NCI-H460 (cell line): ENCODE measurements around the gene TTLL10. TPM values are rescaled to one million over a fixed set of nuclear protein-coding genes. Genes with fewer than 3 reads are reported as not detected.

ENCODE experiments used
- DNase-seq: peaks from one replicate; pipeline ENCODE4 v3.0.0-alpha.2; 2016; ENCODE audit warnings: low read depth; ENCODE audit errors: extremely low read depth
- polyA plus RNA-seq: library from polyadenylated mRNA; depleted of rRNA; stranded (reverse); fragments of >200 nt; gene quantifications from 2 replicates; pipeline ENCODE4 v1.2.3, GENCODE V29; 2014; cell fraction: nucleus; rRNA removed
- total RNA-seq: library from RNA; depleted of rRNA; stranded (reverse); fragments of >200 nt; shearing (Covaris generic); gene quantifications from 2 replicates; pipeline ENCODE4 v1.2.3, GENCODE V29; 2014; rRNA removed

TTLL10 gene, protein sequence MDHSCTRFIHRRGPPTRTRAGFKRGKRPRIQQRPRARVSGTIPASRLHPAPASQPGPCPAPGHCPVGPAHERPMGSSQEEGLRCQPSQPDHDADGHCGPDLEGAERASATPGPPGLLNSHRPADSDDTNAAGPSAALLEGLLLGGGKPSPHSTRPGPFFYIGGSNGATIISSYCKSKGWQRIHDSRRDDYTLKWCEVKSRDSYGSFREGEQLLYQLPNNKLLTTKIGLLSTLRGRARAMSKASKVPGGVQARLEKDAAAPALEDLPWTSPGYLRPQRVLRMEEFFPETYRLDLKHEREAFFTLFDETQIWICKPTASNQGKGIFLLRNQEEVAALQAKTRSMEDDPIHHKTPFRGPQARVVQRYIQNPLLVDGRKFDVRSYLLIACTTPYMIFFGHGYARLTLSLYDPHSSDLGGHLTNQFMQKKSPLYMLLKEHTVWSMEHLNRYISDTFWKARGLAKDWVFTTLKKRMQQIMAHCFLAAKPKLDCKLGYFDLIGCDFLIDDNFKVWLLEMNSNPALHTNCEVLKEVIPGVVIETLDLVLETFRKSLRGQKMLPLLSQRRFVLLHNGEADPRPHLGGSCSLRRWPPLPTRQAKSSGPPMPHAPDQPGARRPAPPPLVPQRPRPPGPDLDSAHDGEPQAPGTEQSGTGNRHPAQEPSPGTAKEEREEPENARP
- total RNA-seq, result not detected in 2 replicates
- polyA plus RNA-seq, result not detected in 2 replicates

DNA sequence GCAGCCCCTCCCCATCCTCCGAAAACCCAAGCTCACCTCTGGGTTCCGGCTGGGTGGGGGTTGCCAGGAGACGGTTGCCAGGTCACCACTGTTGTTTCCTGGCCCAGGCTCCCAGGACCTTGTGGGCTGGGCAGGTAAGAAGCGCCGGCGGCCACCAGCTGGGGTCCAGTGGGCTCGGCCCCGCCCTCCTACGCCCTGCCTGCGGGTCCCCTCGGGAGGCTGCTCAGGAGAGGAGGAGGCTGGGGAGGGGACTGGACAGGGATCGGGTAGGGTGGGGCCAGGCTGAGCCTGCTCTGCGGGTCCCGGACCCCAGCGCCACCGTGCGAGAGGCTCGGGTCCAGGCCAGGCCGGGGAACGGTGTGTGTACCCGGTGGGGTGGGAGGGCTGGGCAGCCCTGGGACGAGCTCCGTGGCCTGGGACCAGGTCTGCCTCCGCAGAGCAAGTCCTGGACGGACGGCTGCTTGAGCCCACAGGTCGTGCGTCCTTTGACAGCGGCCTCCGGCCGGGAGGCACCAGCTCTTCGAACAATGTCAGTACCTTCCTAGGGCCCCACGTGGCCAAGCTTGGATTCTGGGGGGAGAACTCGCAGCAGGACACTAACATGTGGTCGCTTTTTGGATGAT is at the start of gene TTLL10:
Gene TTLL10 (plus strand): TSS at position 88 of the 623 bp plus-strand sequence. CDS start 5,336 bp downstream, outside the sequence.
- no peak for DNase-seq

DNA sequence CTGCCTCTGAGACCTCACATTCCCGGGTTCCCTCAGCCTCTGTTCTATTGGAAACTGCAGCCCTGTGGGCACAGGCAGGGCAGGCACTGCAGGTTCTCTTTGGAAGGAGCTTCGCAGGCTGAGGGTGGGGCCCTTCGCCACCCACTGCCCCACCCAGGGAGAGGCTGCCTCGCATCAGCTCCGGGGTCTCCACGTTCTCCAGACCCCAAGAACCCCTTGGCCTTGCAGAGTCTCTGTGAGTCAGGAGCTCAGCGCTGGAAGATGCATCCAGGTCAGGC is 49.2 kb upstream of the TTLL10 start:
- DNase-seq, result no peak

DNA sequence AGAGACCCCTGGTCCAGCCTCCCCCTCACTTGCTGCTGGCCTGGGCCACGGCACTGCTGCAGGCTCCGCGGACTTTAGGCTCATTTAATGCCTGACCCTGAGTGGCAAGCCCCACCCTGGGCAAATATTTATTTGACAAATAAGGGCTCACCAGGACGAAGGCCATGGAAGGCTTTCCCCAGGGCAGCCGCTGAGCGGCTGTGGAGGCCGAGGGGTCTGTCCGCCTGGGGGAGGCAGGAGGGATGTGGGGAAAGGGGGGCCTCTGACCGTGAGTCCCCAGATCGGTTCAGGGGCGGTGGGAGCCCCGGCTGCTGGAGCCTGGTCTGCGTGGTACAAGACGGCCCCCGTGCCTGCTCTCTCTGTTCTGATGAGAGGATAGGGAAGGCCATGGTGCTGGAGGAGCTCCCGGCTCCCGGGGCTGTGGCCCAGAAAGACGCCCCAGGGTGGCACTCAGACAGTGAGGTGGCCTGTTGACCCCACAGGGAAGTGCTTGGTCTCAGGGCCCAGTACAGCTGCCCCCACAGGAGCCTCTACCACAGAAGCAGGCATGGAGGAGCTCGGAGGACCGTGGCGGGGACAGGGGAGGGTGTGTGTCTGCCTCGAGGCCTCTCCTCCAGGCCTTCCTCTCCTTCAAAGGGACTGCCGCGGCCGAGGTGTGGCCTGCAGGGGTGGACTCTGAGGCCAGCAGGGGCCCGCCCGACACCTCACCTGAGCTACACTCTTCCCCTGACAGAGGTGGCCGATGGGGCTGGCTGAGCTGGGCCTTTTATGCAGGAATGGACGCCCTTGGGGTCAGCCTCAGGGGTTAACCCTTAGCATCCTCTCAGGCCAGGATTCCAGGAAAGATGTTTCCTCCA is 48.7 kb upstream of the TTLL10 start:
- DNase-seq, result no peak

DNA sequence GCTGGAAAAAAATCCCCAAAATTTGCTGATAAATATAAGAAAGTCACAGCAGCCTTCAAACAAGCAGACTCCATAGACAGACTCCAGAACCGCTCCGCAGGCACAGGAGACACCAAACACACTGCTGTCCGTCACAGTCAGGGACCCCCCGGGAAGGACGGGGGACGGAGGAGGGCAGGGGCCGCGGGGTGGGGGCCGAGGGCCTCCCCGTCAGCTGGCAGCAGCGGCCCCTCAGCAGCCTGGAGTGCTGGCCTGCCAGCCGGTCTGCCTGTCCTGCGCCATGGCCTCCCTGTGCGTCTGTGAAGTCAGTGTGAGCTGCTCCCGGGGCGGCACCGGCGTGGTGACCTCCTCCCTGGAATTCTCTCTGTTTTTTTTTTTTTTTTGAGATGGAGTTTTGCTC is 47.7 kb upstream of the TTLL10 start:
- no peak for DNase-seq

DNA sequence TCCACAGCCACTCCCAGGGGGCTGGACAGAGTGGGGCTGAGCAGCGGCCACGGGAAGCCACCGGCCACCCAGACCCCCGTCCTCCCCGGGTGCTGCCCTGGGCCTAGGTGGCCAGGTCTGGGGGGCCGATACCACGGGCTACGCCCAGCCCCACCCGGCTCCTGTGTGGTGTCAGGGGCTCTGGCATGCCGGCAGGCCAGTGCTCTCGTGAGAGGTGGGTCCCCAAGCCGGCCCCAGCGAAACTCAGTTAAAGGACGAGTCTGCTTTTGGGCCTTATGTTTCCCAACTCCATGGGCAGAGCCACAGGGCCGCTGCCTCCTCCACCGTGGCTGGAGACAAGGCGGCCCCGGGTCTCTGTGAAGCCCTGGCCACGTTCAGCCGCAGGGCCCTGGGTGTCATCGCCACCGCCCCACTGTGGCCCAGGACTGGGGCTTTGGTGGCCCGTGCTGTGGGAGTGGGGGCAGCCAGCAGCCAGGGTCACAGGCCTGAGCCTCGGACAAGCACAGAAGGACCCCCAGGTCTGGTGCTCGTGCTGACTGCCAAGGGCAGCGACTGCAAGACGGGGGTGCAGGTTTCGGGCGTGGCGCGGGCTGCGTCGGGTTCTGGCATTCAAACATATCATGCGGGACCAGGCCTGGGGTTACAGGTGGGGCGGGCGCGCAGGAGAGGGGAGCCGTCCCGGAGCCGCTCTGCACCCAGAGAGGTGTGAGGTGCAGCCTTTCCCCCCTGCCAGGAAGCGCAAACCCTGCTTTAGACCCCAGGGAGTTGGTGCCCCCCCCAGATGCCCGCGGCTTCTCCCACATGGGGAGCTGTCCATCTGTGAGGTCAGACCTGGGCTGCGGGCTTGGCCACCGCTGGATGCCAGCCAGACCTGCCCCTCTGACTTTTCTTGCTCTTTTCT is 45.9 kb upstream of the TTLL10 start:
- DNase-seq, result no peak

DNA sequence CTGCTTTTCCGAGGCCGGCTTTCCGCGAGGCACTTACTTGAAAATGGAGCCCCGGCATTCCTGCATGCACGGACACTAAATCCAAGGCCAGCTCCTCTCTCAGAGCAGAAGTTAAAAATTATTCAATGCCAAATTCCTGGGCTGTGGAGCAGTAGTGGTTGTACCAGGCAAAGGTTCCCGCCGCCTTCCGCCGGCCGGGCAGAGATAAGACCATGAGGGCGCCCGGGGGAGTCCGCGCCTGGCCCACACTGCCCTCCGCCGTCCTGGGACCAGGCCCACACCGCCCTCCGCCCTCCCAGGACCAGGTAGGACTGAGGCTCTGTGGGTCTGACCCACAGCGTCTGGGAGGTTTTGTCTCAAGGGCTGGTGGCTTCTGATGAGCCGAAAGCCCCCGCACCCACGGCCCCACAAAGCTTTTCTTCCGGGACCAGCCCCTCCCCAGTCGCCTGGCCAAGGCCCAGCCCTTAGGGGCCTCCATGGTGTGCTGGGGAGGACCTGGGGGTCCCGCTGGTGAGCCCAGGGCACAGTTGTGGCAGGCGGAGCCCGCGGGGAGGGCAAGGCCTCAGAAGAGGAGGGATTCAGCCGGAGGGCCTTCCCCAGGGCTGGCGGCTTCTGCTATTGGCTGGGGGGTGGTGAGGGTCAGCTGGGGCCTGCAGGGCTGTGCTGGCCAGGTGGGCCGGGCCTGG is 45.1 kb upstream of the TTLL10 start:
- DNase-seq, result no peak

DNA sequence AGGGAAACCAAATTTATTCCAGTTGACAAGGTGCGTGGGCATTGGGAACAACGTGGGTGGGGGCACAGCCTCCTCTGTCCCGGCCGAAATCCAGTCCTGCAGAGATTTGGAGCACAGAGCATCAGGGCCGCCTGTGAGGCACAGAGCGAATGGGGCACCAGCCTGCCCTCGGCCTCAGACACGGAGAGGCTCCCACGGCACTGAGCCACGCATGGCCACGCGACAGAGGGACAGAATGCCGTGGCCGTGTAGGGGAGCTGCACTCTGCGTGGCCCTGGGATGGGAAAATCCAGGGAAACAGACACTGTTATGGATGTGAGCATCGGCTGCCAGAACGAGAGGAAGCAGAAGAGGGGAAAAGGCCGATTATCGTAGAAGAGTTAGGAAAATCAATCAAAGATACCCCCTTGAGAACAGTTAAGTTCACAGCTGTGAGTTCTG is 44.3 kb upstream of the TTLL10 start:
- DNase-seq, result no peak

DNA sequence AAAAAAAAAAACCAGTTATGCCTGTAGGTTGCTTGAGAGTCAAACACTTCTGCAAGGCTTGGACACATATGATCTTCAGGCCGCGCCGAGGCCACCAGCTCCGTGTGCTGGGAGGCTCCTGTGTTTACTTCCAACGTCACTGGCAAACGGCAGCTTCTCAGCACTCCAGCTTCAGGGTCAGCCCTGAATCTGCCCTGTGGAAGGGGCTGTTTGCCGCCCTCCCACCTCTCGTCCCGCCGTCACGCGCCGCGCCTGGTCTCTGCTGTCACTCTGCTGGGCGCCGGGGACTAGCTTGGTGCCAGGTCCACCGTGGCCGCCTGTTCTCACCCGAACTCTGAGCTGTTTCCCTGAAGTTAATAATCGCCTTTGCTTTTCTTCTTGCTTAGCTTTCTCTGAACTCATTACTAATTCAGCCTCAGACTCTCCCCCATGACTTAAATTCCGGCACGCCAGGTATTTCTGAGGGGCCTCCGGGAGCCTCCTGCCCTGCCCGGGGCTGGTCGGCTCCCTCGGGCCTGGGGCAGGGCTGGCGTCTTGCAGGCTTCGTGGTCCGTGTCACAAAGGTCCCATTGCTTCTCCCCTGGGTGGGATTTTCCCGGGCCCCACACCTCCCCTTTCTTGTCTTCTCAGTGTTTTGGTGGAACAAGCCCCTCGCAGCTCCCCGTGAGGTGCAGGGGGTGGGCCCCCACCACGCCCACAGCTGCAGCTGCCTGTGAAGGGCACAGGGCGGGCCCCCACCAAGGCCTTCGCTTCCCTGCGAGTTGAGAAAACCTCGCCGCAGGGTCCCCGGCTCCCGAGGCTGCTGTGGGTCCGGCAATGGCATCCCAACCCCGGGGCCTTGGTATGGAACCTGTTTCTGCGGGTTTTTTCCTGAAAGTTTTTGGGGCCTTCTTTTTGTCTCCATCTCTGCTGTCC is 43.2 kb upstream of the TTLL10 start:
- no peak for DNase-seq

DNA sequence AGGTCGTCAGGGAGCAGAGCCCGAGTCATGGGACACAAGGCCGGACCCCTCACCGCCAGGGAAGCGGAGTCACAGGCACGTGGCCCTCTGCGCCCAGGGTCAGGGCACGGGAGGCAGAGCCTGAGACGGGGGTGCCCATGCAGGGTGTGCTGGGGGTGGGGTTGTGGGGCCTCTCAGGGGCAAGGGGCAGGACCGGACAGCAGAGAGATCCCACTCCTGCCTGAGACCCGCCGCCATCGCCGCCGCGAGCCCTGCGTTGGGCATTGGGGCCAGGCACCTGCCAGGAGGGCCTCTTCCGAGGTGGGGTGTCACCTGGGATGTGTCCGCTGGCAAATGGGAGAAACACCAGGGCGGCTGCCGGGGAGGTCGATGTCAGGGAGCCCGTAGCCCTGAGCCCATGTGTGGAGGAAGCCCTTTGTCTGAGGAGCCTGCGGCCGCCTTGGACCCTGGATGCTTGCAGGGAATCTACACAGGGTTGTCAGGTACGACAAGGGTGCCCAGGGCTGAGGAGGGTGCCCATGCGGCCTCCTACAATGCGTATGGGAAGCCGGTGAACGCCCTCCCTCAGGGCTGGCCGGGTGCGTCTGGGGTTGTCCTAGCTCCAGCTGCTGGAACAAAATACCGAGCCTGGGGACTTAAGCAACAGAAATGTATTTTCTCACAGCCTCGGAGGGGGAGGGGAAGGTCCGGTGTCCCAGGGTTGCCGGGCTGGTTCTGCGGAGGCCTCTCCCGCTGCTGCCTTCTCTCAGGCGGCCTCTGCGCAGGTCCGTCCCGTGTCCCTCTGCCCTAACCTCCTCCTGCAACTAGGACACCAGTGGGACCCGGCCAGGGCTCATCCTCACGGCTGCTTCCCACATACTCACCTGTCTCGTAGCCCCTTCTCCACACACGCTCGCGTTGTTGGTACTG is 41.4 kb upstream of the TTLL10 start:
- no peak for DNase-seq

DNA sequence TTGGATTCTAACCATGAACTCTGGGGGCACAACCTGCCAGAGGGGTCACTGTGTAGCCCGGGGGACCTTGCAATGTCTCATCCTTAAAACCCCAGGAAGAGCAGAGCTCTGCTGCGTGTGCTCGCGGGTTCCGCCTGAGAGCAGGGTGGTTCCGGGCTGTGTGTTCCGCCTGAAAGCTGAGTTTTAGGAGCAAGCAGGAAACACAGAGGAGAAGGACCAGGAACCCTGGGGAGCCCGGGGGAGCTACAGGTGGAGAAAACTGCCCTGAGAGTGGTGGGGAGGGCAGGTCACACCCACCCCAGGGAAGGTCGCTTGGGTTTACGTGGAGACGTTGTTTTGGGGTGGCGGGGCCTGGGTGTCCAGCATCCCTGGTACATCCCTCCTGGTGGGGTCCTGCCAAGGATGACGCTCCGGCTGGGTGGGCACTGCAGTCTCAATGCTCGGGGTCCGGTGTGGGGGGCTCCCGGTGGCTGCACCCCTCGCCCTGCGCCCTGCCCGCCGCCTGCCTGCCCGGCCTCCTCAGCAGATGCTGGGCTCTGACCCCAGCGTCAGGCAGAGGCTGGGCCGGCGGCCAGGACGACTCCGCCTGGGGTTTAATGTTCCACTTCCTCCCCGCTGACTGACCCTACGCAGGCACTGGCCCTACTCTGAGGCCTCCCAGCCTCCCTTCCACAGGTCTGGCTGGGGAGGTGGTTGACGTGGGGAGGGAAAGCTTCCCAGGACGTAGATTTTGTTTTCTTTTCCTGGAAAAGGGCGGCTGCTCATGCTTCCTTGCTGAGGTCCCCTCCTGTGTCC is 40.5 kb upstream of the TTLL10 start:
- DNase-seq, result no peak

DNA sequence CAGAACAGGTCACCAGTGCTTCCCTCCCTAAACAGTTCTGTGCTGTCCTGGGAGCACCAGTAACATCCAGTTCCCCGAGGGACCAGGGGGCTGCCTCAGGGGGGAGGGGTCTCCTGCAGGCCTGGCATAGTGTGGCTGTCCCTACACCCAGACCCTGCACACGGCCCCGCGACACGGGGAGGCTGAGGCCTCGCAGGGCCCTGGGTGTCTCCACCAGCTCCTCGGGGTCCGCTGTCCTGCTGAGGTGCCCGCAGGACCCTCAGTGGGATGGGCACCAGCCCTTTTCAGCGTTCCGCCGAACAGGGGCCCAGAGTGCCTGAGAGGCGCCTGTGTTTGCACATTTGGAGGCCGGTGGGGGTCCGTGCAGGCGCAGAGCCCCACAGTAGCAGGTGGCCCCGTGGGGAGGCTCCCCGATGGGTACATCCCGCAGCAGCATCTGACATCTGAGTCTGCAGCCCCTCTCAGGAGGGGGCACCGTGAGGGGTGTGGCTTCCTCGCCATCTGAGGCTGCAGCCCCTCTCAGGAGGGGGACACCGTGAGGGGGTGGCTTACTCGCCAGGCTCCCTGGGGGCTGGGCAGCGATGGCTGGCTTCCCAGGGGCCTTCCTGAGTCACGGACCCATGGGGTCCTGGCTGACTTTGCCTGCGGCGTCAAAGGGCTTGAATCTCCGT is 39.2 kb upstream of the TTLL10 start:
- DNase-seq, result no peak

DNA sequence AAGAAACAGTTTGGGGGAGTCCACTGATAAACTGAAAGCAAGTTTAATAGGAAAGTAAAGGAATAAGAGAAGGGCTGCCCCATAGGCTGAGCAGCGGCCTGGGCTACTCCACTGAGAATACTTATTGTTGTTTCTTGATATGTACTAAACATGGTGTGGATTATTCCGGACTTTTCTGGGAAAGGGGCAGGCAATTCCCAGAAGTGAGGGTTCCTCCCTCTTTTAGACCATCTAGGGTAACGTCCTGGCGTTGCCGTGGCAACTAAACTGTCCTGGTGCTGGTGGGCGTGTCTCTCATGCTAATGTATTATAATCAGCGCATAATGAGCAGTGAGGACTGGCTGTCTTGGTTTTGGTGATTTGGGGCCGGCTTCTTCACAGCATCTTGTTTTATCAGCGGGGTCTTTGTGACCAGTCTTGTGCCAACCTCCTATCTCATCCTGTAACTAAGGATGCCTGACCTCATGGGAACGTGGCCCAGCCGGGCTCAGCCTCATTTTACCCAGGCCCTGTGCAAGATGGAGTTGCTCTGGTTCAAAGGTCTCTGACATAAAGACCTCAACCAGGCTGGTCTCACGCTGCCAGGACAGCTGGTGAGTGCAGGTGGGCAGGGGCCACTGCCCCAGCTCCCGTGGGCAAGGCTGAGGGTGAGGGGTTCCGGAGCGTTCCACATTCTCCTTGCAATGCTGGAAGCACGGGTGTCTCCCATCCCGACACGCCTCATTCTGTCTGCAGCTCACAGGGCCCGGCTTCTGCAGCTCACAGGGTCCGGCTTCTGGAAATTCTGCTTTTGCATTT is 38.1 kb upstream of the TTLL10 start:
- no peak for DNase-seq

DNA sequence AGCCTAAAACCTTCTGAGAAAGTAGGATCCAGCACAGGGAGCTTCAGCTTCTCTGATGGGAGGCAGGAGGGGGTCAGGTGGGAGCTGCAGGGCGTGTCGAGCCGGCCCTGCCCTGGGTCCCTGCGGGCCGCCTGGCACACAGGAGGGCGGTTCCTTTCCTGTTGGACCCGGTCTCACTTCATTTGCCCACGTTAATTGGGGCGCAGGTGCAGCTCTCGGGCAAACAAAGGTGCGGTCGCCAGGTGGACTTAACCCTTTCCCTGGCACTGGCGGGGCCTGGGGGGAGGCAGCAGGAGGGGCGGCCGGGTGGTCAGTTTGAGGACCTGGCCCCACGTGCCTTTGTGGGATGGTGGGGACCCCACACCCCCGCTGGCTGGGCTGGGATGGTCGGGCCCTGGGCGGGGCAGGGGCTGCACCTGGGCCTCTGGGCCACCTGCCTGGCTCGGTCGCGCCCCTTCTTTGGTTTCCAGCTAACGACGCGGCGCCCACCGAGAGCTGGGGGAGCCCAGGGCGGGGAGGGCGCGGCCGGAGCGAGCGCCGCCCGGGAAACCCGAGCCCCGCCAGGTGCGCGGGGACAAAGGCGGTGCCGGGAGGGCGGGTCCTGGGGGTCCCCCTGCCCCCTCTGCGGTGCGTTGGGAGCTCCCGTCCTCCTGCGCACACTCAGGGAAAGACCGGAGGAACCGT is 37.0 kb upstream of the TTLL10 start:
- no peak for DNase-seq
